Measurements from ENCODE around the gene RILPL1. TPM values are rescaled to one million over a fixed set of nuclear protein-coding genes. Genes with fewer than 3 reads are reported as not detected.

RILPL1 gene
- total and polyA plus RNA-seq, 2 experiments from 2014 or later = 2.9 to 29.8 TPM

GRCh38 chr12:123444092-123445026 lies 89.2 kb downstream of the RILPL1 start:
- H3K36me3 ChIP-seq (ENCODE audit: low read depth) = no peaks in the 10 kb centered on the region
- no peaks in the 10 kb centered on the region for H3K9me3 ChIP-seq (ENCODE audit: low read depth)
- no peaks in the 10 kb centered on the region for H4K20me1 ChIP-seq (ENCODE audit: insufficient read depth)
- no peak overlapping the region for H3K4me3 ChIP-seq
- peaks cover 20% of the 10 kb centered on the region for H3K4me1 ChIP-seq (ENCODE audit: insufficient read depth)
- no peak for TF ChIP-seq EZH2phosphoT487 (IDR thresholded peaks at IDR 0.05; ENCODE audit: insufficient read depth, low read depth)
- no peak for TF ChIP-seq EZH2 (IDR thresholded peaks at IDR 0.05; ENCODE audit: insufficient read depth, poor library complexity, severe bottlenecking)
- H3F3A ChIP-seq (ENCODE audit: insufficient read depth) = peaks cover 20% of the 10 kb centered on the region; the same call in 1 of the 2 replicates
- no peaks in the 10 kb centered on the region for H3K79me2 ChIP-seq (ENCODE audit: insufficient read depth)
- H3K27me3 ChIP-seq (replicated peaks; ENCODE audit: insufficient read depth) = no peaks in the 10 kb centered on the region
- peak overlapping the region; percentile 24 for H3K4me2 ChIP-seq (ENCODE audit: unreplicated experiment)
- H3K9me2 ChIP-seq (ENCODE audit: insufficient read depth) = no peaks in the 10 kb centered on the region
- H2AFZ ChIP-seq = peak overlapping the region; percentile 0; the same call in 1 of the 2 replicates
- 40 to 49% methylated on average over 8 of the region's 8 CpGs for WGBS, 2 experiments (ENCODE audit: low coverage in 1 of 2, low lambda C conversion rate in 2 of 2, missing lambda C conversion rate in 2 of 2)
- peak overlapping the region; percentile 16; the same call in 1 of the 2 replicates for H3K9ac ChIP-seq
- DNase-seq = peak; percentile 86
- in situ Hi-C loops (cut with MboI) = no loop called here
- peak overlapping the region; percentile 71 for H3K27ac ChIP-seq

- H3K4me3 ChIP-seq = no peak overlapping the region
- H3K79me2 ChIP-seq (ENCODE audit: insufficient read depth) = no peaks in the 10 kb centered on the region
- no peak overlapping the region for H3K4me2 ChIP-seq (ENCODE audit: unreplicated experiment)
- TF ChIP-seq EZH2 (IDR thresholded peaks at IDR 0.05; ENCODE audit: insufficient read depth, poor library complexity, severe bottlenecking) (no peak), EZH2phosphoT487 (IDR thresholded peaks at IDR 0.05; ENCODE audit: insufficient read depth, low read depth) (no peak)
- H3K9ac ChIP-seq = no peak overlapping the region
- no peaks in the 10 kb centered on the region for H3K36me3 ChIP-seq (ENCODE audit: low read depth)
- H3F3A ChIP-seq (ENCODE audit: insufficient read depth) = peaks cover 20% of the 10 kb centered on the region; the same call in 1 of the 2 replicates
- H3K9me3 ChIP-seq (ENCODE audit: low read depth) = no peaks in the 10 kb centered on the region
- H3K27ac ChIP-seq = no peak overlapping the region
- in situ Hi-C loops (cut with MboI) = no loop called here
- H2AFZ ChIP-seq = no peak overlapping the region
- H4K20me1 ChIP-seq (ENCODE audit: insufficient read depth) = no peaks in the 10 kb centered on the region
- no peak for DNase-seq
- no peaks in the 10 kb centered on the region for H3K27me3 ChIP-seq (replicated peaks; ENCODE audit: insufficient read depth)
- 94 to 95% methylated on average over 4 of the region's 4 CpGs for WGBS, 2 experiments (ENCODE audit: low coverage in 1 of 2, low lambda C conversion rate in 2 of 2, missing lambda C conversion rate in 2 of 2)
- peaks cover 20% of the 10 kb centered on the region for H3K4me1 ChIP-seq (ENCODE audit: insufficient read depth)
- H3K9me2 ChIP-seq (ENCODE audit: insufficient read depth) = no peaks in the 10 kb centered on the region
Observed at GRCh38 chr12:123442774-123443173, 90.7 kb downstream of the RILPL1 start.

GRCh38 chr12:123441523-123442164 lies 91.9 kb downstream of the RILPL1 start:
- peaks cover 20% of the 10 kb centered on the region for H3K4me1 ChIP-seq (ENCODE audit: insufficient read depth)
- no peak for DNase-seq
- no peaks in the 10 kb centered on the region for H3K36me3 ChIP-seq (ENCODE audit: low read depth)
- H3K9me2 ChIP-seq (ENCODE audit: insufficient read depth) = no peaks in the 10 kb centered on the region
- H4K20me1 ChIP-seq (ENCODE audit: insufficient read depth) = no peaks in the 10 kb centered on the region
- no peaks in the 10 kb centered on the region for H3K27me3 ChIP-seq (replicated peaks; ENCODE audit: insufficient read depth)
- TF ChIP-seq EZH2 (IDR thresholded peaks at IDR 0.05; ENCODE audit: insufficient read depth, poor library complexity, severe bottlenecking) = no peak
- TF ChIP-seq EZH2phosphoT487 (IDR thresholded peaks at IDR 0.05; ENCODE audit: insufficient read depth, low read depth) = no peak
- WGBS, 2 experiments (ENCODE audit: low coverage in 1 of 2, low lambda C conversion rate in 2 of 2, missing lambda C conversion rate in 2 of 2) = 84 to 86% methylated on average over 13 of the region's 13 CpGs
- H3F3A ChIP-seq (ENCODE audit: insufficient read depth) = peaks cover 20% of the 10 kb centered on the region; the same call in 1 of the 2 replicates
- H3K4me3 ChIP-seq = no peak overlapping the region
- in situ Hi-C loops (cut with MboI) = no loop called here
- no peak overlapping the region for H3K9ac ChIP-seq
- no peak overlapping the region for H3K4me2 ChIP-seq (ENCODE audit: unreplicated experiment)
- H3K79me2 ChIP-seq (ENCODE audit: insufficient read depth) = no peaks in the 10 kb centered on the region
- H2AFZ ChIP-seq = no peak overlapping the region
- H3K9me3 ChIP-seq (ENCODE audit: low read depth) = no peaks in the 10 kb centered on the region
- H3K27ac ChIP-seq = no peak overlapping the region

Data from GM23248 (cell line).